DLD1 (cell line): ENCODE measurements around the gene POFUT1.
"Not testable (repeated sequence)": the region's sequence is repeated elsewhere in the genome, so short reads cannot be mapped to it uniquely, and the experiment has no call there.

Source experiments
- in situ Hi-C: cut with HindIII; loops from 2 replicates; pipeline ENCODE4 v1.10.0; 2017; ENCODE audit warnings: low sequenced_read_pairs

Gene POFUT1

DNA sequence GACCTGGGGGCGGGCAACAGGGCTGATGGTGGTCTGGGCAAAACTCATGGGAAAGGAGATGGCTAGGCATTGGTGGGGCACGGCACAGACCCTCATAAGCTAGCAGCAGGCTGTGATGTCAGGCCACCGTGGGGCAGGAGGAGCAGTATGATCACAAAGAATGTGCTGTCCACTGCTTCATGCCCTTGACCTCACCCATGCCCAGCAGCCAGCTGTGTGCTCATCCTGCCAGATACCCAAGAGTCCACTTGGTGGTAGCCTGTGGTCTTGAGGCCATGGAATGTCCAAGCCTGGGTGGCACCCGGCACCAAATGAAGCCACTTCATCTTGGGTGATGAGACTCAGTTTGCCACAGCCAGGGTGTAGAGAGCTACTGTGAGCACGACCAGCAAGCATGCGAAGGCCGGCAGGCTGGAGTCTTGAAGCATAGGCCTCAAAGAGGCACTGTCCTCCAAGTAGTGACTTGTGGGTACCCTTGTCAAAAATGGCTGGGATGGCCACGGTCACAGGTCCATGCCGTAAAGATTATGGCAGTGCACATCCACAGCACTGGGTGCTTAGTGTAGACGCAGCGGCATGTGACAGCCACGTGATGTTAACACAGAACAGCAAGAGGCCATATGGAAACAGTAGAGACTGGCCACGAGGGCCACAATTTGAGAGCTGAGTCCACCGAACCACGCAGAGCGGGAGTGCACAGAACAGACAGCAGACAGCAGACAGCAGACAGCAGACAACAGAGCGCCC, 19.1 kb upstream of the POFUT1 start:
- in situ Hi-C loops: no loop called here

DNA sequence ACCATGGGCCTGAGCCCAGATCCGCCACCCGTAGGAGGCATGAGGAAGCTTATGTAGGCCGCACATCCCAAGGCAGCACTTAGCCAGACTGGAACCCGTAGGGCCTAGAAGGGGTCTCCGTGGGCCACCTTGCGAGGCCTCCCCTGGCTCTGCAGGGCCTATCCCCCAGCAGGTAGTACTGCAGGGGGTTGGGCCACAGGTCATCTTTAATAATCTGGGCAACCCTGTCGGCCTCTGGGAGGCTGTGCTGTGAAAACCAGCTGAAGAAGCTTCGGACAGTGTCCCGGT, 18.6 kb upstream of the POFUT1 start:
- in situ Hi-C loops: no loop called here

DNA sequence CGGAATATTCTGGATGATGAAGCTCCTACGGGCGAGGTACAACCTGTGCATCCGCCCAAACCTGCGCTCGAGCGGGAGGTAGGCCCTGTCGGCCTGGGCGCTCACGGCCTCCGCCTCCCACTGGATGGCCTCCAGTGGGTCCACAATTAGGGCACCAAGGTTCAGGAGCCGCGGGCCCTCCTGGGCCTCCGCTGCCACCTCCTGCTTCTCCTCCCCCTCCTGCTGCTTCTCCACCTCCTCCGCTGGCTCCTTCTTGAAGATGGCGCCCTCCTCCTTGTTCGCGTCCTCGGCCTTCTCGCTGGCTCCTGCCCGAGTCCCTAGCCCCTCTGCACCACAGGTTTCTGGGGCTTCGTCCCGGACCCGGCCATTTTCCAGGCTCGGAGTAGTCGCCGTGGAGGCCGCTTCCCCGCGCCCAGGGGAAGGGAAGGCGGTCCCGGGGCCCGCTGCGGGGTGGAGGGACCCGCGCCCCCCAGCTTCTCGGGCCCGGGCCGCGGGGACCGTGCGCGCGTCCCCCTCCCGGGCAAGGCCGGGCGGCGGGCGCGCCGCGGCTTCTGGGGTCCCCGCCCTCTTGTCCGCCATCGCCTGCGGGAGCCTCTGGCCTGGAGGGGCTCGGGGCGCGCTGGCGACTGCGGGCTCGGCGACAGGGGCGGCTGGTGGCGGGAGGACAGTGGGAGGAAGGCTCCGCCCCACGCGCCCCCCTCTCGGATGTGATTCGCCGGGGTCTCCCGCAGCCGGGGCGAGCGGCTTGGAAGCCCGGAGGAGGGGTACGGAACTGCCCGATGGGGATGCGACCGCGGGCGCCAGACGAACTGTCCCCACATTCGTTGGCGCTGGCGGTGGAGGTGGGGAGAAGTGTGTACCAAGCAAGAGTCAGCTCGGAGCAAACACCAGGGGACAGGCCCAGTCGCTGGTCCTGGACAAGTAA, 17.7 kb upstream of the POFUT1 start:
- in situ Hi-C loops: no loop called here

DNA sequence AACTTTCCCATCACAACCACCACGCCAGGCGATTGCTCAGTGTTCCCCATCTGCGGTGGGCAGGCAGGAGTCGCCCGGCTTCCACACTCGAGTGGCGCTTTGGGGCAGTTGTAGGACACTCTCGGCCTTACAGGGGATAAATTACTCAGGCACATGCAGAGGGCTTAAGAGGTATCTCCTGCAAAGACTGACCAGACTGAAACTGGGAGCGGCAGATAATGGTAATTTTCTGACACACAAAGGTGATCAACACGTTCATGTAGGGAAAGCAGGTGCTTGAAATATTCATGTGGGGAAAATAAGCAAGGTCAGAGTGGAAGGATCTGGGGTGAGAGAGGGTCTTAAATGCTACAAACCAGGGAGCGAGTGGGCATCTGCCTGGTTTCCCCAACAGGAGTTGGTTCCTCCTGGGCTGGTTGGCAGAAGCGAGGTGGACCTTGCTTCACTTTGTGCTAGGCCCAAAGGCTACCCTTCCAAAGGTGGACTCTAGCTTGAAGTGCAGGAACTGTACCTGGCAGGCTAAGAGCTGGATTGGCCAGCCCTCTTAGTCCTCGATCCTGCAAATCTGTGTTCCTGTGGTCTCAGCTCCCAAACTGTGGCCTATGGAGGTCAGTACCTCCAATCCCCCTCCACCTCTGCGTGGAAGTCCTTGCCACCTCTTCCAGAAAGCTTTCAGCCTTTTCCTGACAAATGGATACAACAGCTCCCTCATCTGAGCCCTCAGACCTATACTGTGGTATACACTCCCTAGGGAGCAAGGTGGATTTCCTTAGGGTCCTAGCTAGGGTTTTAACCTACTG, 16.9 kb upstream of the POFUT1 start:
- in situ Hi-C loops: no loop called here

DNA sequence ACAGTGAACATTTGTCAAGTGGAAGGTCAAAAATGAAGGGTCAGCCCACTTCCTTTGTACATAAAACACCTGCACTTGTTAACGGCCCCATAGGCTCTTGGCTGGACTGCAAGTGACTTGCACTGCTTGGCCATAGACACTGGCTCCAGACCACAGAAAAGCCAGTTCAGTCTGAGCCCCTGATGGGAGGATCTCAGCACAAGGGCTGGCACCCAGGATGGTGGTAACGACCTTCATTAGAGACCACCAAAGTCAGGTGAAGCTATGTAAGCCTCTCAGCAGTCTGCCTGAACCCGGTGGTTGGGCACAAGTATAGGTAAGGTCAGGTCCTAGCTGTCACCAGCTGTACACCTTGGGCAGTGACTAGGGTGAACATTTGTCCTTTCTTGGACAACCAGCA, 16.3 kb upstream of the POFUT1 start:
- in situ Hi-C loops: no loop called here

DNA sequence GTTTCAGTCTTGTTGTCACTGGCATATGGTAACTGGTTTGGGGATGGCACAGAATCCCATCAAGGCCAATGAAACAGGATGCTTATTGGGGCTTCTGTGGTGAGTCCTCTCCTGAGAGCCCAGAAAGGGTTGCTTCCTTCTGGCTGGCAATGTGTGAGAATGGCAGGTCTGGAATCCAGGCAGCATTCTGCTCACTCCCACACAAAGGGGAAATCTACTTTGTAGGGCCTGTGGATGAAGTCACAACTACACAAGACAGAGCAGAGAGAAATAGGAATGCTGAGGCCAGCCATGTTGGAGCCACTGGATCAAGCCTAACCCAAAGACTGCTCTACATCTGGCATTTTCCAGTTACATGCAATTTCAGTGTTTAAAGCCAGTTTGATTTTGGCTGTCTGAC, 15.8 kb upstream of the POFUT1 start:
- in situ Hi-C loops: no loop called here

DNA sequence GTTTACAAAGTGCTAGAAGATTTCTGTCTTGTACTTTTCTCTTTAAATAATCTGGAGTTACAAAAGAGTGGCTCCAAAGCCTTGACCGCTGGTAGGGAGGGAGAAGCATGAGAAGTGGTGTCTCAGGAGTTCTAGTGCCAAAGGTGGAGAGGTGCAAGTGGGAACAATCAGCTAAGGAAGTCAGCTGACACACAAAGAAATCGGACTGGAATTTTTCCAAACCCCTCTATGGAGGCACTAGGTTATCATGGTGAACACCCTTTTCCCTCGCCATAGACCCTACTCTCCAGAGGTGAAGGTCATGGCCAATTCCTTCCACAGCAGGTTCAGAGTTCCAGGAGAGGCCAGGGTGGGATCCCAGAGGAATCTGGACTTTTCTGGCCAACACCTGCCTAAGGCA, 15.0 kb upstream of the POFUT1 start:
- in situ Hi-C loops: no loop called here

DNA sequence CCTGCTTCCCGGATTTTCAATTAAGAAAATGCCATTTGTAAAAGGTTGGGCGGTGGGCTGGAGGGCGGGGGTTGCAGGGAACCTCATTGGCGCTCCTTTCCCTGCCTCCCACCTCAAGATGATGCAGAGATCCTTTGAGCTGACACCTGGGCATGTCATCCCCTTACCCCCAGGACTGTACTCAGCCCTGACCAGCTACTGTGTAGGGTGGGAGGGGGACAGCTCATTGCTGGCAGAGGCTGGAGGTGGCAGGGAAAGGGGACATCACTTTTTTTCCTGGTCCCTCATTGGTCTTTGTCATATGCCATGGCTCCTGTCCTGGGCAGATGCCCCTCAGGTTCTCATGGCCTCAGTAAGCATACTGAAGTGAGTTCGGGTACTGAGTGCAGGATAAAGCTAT, 14.3 kb upstream of the POFUT1 start:
- in situ Hi-C loops: not testable (repeated sequence)

DNA sequence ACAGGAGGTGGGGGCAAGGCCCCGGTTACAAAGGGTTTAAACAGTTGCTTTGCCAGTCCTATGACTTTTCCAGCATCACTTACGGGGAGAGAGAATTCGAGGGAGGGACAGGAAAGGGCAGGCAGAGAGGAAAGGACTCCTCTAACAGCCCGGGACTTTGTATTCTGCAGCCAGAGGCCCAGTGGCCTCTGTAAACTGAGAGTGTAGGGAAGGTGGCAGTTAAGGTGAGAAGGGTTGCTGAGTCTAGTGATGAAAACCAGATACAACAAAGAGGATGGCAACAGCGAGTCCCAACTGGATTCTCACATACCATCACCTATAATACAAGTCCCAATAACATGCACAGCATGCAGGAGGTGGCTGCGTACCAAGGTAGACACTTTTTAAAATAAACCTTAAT, 13.7 kb upstream of the POFUT1 start:
- in situ Hi-C loops: no loop called here

DNA sequence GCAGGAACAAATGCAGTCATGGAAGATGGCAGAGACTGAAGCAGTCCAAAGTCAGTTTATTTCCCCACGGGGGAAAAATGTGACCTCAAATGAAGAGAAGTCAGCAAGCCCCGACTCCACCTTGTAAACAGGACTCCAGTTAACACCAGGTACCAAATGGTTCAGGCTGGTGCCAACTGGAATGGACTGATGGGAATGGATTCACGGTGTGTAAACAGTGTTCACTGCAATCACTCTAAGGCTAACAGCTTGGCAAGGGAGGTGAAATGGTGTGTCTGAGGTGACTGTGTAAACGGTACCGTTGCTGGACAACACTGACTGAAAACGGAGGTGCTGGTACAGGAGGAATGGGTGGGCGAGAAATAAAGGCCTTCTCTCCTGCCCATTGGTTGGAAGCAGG, 12.1 kb upstream of the POFUT1 start:
- in situ Hi-C loops: no loop called here

DNA sequence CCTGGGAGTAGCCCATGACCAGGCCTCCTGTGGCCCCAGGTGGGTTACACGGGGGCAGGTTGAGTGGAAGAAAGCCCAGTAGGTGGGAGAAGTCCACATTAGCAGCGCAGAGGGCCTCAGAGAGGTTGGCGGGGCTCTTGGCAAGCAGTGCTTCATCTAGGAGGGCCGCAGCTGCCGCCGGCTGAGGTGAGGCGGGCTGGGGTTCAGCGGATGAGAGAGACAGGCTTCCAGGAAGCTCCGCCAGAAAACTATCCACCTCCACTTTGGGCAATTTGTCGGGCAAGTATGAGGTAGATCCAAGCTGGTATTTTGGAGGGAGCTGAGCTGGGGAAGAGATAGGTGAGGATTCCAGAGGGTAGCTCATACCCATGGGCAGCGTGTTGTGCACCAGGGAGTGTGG, 11.1 kb upstream of the POFUT1 start:
- in situ Hi-C loops: not testable (repeated sequence)

DNA sequence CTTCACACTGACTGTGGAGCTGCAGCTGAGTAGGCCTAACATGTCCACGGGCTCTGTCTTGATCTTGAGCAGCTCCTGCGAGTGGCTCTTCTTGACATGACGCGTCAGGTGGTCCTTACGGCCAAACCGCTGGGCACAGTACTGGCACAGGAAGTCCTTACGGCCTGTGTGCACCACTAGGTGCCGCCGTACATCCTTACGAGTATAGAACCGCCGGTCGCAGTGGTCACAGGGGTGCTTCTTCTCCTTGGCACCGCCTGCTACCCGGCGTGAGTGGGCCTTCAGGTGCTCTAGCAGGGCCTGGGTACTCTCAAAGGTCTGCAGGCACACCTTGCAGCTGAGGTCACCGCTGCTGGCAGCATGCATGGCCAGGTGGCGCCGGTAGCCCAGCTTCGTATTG, 10.5 kb upstream of the POFUT1 start:
- in situ Hi-C loops: not testable (repeated sequence)

DNA sequence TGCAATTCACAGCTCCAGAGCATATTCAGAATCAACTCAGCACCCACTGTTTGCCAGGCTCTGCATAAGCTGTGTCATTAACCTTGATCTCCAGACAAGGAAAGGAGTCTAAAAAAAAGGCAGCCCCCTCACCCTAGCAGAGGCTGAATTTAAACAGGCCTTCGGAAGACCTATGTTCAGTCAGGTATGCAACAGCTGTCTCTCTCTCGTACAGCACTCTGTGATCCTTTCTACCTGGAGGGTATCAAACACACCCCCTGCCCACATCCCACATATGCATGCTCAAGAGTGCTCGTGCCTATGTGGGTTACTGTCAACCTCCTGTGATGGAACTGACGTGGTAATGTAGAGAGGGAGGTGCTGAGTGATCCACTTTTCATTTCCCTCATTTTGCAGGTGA, 8.7 kb upstream of the POFUT1 start:
- in situ Hi-C loops: no loop called here

DNA sequence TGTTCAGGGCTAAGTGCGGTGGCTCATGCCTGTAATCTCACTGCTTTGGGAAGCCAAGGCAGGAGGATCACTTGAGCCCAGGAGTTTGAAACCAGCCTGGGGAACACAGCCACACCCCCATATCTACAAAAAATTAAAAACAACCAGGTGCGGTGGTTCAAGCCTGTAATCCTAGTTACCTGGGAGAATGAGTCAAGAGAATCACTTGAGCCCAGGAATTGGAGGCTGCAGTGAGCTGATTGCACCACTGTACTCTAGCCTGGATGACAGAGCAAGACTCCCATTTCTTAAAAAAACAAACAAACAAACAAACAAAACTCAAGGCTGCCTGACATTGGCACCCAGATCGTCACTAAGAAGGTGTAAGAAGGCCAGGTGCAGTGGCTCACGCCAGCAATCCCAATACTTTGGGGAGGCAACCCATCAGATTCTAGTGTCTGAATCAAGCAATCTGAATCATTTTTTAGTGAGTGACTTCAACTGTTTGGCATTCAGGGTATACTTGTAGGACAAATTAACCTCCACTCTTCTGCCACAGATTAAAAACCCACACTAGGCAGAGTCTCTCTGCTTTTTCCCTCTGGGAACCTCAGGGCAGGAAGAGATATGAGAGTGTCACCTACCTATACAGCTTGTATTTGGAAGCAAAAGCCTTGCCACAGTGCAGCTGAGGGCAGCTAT, 6.2 kb upstream of the POFUT1 start:
- in situ Hi-C loops: no loop called here

DNA sequence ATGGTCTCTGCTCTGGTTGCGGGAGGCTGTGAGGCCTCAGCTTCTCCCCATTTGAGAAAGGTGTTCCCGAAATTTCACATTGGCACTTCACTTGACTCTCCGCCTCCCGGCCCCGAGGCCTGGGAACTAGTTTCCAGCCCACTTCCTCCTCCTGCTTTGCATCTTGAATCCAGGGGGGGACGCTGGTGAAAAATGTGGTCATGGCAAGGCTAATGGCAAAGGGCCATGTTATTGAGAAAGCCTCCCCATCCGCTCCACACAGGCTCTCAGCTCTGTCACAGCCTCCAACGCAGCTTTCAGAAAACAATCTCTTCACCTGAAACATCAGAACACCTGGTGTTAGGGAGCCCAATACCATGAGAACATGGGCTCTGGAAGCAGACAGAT, 5.7 kb upstream of the POFUT1 start:
- in situ Hi-C loops: no loop called here

DNA sequence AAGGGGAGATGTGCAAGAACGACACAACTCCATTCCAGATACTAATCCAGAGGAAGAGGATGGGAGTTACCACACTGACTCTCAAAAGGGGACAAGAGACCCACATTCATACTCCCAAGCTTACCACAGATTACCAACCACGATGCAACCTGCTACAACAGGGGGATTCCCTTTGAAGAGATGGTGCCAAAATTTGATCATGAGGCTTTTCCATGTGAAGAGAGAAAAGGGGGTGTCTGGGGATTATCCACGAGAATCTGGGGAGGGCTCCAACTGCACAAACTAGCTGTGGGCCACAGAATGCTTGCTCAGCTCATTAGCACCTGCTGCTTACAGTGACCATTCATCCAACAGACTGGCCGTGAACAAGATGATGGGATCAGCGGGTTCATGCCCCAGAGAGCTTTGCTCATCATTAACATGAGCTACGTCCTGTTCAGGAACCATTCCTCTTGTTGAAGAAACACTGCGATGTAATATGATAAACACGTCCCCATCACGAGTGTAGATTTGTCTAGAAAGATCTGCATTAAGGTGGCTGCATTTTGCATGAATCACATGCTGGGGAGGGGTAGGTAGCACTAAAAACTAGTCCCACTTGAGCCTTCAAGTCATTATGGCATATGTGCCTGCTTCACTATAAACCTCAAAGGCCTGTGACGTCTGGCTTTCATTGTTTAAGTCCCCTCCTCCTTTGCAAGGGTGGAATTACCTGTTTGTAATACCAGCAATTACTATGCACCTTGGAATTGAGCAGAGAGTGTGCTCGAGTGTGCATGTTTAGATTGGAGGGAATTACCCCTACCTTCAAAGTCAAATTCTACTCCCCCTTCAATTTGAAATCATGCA, 4.1 kb upstream of the POFUT1 start:
- in situ Hi-C loops: no loop called here

DNA sequence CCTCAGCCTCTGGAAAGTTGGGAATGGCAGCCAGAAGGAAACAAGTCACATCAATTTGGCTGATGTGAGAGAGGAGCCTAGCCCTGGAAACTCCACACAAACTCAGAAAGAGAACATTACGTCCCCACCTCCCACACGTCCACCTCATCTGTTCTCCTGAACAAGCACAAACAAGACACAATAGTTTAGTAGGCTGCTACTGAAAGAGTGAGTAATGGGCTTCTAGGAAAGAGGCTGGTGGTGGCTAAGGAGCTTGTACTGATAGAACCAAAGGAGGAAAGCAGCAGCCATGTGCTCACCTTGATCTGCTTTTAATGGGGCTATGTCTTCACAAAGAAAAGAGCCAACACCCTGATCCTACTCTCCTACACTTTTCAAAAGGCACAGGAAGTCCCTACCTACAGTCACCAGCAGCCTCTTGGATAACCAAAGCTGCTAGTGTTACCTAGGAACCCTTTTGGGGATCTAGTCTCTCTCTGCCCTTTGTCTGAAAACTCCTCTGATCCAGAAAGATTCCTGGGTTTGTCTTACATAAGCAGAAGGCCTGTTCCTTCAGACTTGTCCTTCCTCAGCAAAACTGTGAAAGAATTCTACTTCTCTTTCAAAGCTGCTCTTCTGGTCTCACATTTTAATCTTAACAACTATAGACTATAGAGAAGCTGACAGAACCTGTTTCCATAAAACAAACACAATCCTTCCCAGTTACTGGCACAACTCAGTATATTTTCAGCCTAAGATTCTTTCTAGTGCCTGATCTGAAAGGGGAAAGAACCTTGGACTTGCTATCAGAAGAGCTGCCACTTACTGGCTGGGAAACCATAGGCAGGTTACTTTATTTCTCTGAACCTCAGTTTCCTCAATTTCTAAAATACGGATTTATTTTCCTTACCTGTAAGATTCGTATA, 3.2 kb upstream of the POFUT1 start:
- in situ Hi-C loops: no loop called here

DNA sequence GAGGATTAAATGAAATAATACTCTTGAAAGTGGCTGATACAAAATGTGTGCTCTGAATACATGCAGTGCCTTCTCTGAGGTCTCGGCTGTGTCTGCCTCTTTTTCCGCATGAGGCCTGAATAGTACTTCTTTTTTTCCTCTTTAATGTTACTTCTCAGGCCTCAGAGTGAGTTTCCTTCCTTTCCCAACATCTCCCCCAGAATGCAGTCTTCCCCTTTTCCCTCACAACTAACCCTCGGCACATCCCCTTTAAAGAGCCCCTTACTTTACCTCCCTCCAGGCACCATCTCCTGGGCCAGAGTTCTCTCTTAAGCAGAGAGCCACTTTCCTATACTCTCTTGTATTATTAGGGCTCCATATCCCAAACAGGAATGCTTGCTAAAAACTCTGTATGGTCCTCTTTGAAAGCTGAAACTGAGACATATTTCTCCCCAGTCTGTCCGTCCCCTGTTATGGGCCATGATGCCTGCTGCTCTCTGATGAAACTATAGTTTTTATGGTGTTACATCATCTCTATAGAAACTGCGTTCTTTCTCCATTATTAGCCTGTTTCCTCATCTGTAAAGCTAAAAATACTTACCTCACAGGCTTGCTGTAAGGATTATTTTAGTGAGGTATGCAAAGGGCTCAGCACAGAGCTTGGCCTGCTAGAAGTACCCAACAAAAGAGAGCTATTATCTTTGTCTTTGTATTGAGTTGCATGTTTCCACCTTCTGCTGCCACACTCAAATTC, 2.4 kb upstream of the POFUT1 start:
- in situ Hi-C loops: no loop called here
